H4 (cell line): ENCODE results near the gene GORASP2. TPM values are rescaled to one million over a fixed set of nuclear protein-coding genes. Genes with fewer than 3 reads are reported as not detected.

Experiments
- DNase-seq: peaks from one replicate; pipeline ENCODE4 v3.0.0-alpha.2; 2015; ENCODE audit warnings: low spot score
- total RNA-seq: library from RNA; depleted of rRNA; stranded (reverse); fragments of >200 nt; shearing (Covaris generic); gene quantifications from 2 replicates; pipeline ENCODE4 v1.2.3, GENCODE V29; 2014; rRNA removed

The GORASP2 gene
- total RNA-seq, 1 experiment from 2014 or later = 42.3 TPM

GRCh38 chr2:170996316-170996715 is 67.3 kb downstream of the GORASP2 start:
- DNase-seq = no peak

DNA sequence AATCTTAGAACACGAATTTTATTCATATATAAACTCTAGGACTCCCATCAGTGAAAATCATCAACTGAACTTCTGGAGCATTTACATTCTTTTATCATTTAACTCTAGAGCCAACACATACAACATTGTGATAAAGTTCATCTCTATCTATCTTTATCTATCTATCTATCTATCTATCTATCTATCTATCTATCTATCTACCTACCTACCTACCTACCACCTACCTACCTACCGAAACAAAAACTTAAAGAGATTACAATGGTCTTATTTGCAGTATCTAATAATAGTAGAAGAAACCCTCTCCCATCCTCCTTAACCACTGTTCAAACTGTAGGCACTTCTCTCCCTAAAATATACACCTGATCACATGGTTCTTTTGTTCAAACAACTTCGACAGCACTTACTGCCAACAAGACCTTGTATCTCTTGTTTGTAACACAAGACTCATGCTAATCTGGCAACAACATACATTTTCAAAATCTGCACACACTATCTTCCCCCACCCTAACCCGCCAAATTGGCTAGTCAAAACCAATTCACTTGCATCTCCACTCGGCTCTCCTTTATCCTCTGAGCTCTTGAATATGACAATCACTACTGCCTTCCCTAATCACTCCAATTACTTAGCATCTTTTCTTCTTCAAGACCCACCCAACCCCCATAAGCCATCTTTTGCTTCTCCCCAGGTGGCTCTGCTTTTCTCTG is 69.0 kb downstream of the GORASP2 start:
- no peak for DNase-seq

DNA sequence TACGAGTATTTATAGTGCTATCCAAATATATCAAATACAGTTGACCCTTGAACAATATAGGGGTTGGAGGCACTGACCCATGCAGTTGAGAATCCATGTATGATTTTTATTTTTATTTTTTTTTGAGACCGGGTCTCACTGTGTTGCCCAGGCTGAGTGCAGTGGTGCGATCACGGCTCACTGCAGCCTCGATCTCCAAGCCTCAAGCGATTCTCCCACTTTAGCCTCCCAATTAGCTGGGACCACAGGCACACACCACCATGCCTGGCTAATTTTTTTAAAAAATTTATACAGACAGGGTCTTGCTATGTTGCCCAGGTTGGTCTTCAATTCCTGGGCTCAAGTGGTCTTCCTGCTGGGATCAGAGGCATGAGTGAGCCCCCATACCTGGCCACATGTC is 70.6 kb downstream of the GORASP2 start:
- DNase-seq = no peak

- DNase-seq = no peak
Measured at GRCh38 chr2:171004363-171004762, 75.3 kb downstream of the GORASP2 start.

DNA sequence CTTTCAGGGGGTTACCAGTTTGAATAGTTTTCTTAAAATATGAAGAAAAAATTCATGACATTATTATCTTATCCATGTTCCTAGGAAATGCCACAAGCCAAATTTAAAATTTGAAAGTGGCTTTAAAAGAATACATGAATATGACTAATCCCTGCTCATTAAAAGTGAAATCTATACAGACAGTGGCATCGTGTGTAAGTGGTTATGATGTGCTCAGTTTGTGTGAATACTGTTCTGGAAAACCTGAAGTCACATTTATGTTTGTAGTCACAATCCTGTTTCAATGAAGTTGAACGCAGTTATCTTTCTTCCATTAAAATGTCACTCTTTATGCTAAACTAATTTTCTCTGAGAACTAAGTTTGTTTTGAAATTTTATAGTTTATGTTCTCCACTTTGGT is 75.8 kb downstream of the GORASP2 start:
- DNase-seq = no peak

- no peak for DNase-seq
Measured at GRCh38 chr2:171008550-171009205, 79.6 kb downstream of the GORASP2 start.

DNA sequence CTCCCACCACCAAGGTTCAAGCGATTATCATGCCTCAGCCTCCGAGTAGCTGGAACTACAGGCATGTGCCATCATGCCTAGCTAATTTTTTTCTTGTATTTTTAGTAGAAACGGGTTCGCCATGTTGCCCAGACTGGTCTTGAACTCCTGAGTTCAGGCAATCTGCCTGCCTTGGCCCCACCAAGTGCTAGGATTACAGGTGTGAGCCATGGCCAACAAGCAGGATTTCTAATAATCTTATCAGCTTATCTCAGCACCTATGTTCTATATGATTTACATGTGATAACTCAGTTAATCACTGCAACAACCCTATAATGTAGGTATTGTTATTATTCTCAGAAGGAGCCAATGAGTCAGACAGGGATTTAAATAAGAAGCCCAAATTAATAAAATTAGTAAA is 80.3 kb downstream of the GORASP2 start:
- DNase-seq = no peak

DNA sequence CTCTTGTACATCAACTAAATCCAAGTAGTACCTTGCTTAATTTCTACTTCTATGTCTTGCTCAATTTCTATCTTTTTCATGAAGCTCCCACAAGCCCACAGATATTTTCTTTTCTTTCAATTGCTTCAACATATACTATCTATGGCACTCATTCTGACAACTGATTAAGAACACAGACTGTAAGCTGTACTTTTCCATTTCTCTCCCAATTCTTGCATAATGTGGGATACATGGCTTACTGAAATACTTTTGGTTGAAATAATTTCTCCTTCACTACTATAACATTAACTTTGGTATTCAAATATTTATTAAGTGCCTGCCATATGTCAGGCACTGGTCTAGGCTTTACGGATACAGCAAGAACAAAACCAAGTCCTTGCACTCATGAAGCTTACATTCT is 84.8 kb downstream of the GORASP2 start:
- DNase-seq = no peak

DNA sequence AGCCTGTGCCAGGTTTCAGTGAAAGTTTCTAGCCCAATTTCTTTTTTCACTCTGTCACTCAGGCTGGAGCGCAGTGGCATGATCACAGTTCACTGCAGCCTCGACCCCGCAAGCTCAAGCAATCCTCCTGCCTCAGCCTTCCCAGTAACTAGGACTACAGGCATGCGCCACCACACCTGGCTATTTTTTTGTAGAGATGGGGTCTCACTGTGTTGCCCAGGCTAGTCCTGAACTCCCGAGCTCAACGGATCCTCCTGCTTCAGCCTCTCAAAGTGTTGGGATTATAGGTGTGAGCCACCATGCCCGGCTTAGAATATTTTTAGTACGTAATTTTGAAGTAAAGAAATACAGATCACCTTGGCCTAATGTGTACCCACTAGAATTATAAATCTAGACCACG is 87.1 kb downstream of the GORASP2 start:
- no peak for DNase-seq

Other genes starting within 250 kb of the GORASP2 start
- gene SP5, start 213.9 kb upstream of the GORASP2 start, total RNA-seq = not detected in 2 replicates
- gene ERICH2, start 158.9 kb upstream of the GORASP2 start, total RNA-seq = 0.68 and 1.1 TPM in 2 replicates
- gene GAD1, start 112.4 kb upstream of the GORASP2 start, total RNA-seq = 2.2 and 4.3 TPM in 2 replicates
- 7.8 and 9.0 TPM in 2 replicates for gene TLK1, start 231.6 kb downstream of the GORASP2 start, total RNA-seq